Measurements from ENCODE around the gene BMP8A.

- no peak for TF ChIP-seq CTCF (conservative IDR thresholded peaks at IDR 0.05)
- TF ChIP-seq ZFX (IDR thresholded peaks at IDR 0.05) = no peak
Measured at GRCh38 chr1:39570477-39571177, 79.2 kb downstream of the BMP8A start.
